Measurements from ENCODE around the gene EVX1. TPM values are rescaled to one million over a fixed set of nuclear protein-coding genes. Genes with fewer than 3 reads are reported as not detected.

EVX1 gene
- total RNA-seq (2014; rRNA removed; shearing (Covaris generic)), result not detected in 2 replicates

GRCh38 chr7:27242555-27243339 is at the start of gene EVX1:
Gene EVX1 (plus strand): TSS chr7:27242802. CDS start chr7:27243031, 229 bp downstream.
- Histone ChIP-seq H3K9me3 (replicated peaks) (no peaks in the 10 kb centered on the region), H3K27ac (no peak within 1 kb of the TSS), H3K27me3 (replicated peaks) (peaks cover 63% of the 10 kb centered on the region), H3K36me3 (no peaks in the 10 kb centered on the region), H3K4me1 (replicated peaks) (peaks cover 16% of the 10 kb centered on the region), H3K4me3 (peak within 1 kb of the TSS; percentile 24)
- DNase-seq (ENCODE audit: low read depth in 1 of 2, low spot score in 2 of 2), result no peak

GRCh38 chr7:27193335-27194001 is 49.1 kb upstream of the EVX1 start:
- Histone ChIP-seq H3K4me1 (replicated peaks) (peaks cover 41% of the 10 kb centered on the region), H3K36me3 (peaks cover 5% of the 10 kb centered on the region), H3K27ac (peak overlapping the region; percentile 47), H3K27me3 (replicated peaks) (no peaks in the 10 kb centered on the region), H3K9me3 (replicated peaks) (no peaks in the 10 kb centered on the region), H3K4me3 (peak overlapping the region; percentile 29)
- peak; percentile 39 to 63 for DNase-seq (ENCODE audit: low read depth in 1 of 2, low spot score in 2 of 2)

- Histone ChIP-seq H3K4me3 (peak overlapping the region; percentile 29), H3K27me3 (replicated peaks) (no peaks in the 10 kb centered on the region), H3K27ac (peak overlapping the region; percentile 37; the same call in 1 of the 2 replicates), H3K36me3 (peaks cover 6% of the 10 kb centered on the region), H3K9me3 (replicated peaks) (no peaks in the 10 kb centered on the region), H3K4me1 (replicated peaks) (peaks cover 37% of the 10 kb centered on the region)
- no peak for DNase-seq (ENCODE audit: low read depth in 1 of 2, low spot score in 2 of 2)
Observed at GRCh38 chr7:27194002-27194352, 48.6 kb upstream of the EVX1 start.

GRCh38 chr7:27194686-27195379 is 47.8 kb upstream of the EVX1 start:
- peaks cover 7% of the 10 kb centered on the region for H3K36me3 ChIP-seq
- H3K27ac ChIP-seq, result peak overlapping the region; percentile 37; the same call in 1 of the 2 replicates
- H3K4me3 ChIP-seq, result no peak overlapping the region
- H3K27me3 ChIP-seq (replicated peaks), result no peaks in the 10 kb centered on the region
- peak in 1 of 2 experiments; percentile 50 for DNase-seq (ENCODE audit: low read depth in 1 of 2, low spot score in 2 of 2)
- no peaks in the 10 kb centered on the region for H3K9me3 ChIP-seq (replicated peaks)
- peaks cover 34% of the 10 kb centered on the region for H3K4me1 ChIP-seq (replicated peaks)

GRCh38 chr7:27196287-27196767 is 46.3 kb upstream of the EVX1 start:
- Histone ChIP-seq H3K4me3 (no peak overlapping the region), H3K27ac (no peak overlapping the region), H3K9me3 (replicated peaks) (no peaks in the 10 kb centered on the region), H3K27me3 (replicated peaks) (no peaks in the 10 kb centered on the region), H3K4me1 (replicated peaks) (peaks cover 42% of the 10 kb centered on the region), H3K36me3 (peaks cover 7% of the 10 kb centered on the region)
- peak; percentile 64 to 78 for DNase-seq (ENCODE audit: low read depth in 1 of 2, low spot score in 2 of 2)

- Histone ChIP-seq H3K4me1 (replicated peaks) (peaks cover 35% of the 10 kb centered on the region), H3K9me3 (replicated peaks) (no peaks in the 10 kb centered on the region), H3K4me3 (peak overlapping the region; percentile 85), H3K27me3 (replicated peaks) (no peaks in the 10 kb centered on the region), H3K27ac (peak overlapping the region; percentile 19; the same call in 1 of the 2 replicates), H3K36me3 (peaks cover 7% of the 10 kb centered on the region)
- peak in 1 of 2 experiments; percentile 53 for DNase-seq (ENCODE audit: low read depth in 1 of 2, low spot score in 2 of 2)
Observed at GRCh38 chr7:27197137-27198042, 45.2 kb upstream of the EVX1 start.

- H3K27me3 ChIP-seq (replicated peaks), result no peaks in the 10 kb centered on the region
Observed at GRCh38 chr7:27198138-27198841, 44.3 kb upstream of the EVX1 start.

GRCh38 chr7:27198871-27199801 is 43.5 kb upstream of the EVX1 start:
- H3K4me3 ChIP-seq, result peak overlapping the region; percentile 85
- H3K9me3 ChIP-seq (replicated peaks), result no peaks in the 10 kb centered on the region
- H3K36me3 ChIP-seq, result peaks cover 7% of the 10 kb centered on the region; the same call in 1 of the 2 replicates
- H3K27ac ChIP-seq, result no peak overlapping the region
- no peaks in the 10 kb centered on the region for H3K27me3 ChIP-seq (replicated peaks)
- H3K4me1 ChIP-seq (replicated peaks), result peaks cover 34% of the 10 kb centered on the region
- peak; percentile 47 to 53 for DNase-seq (ENCODE audit: low read depth in 1 of 2, low spot score in 2 of 2)

More at GRCh38 chr7:27198138-27198841, 44.3 kb upstream of the EVX1 start:
- H3K36me3 ChIP-seq, result peaks cover 7% of the 10 kb centered on the region; the same call in 1 of the 2 replicates
- peak overlapping the region; percentile 85 for H3K4me3 ChIP-seq
- H3K27ac ChIP-seq, result peak overlapping the region; percentile 19
- H3K9me3 ChIP-seq (replicated peaks), result no peaks in the 10 kb centered on the region
- DNase-seq (ENCODE audit: low read depth in 1 of 2, low spot score in 2 of 2), result peak; percentile 31 to 36
- H3K4me1 ChIP-seq (replicated peaks), result peaks cover 34% of the 10 kb centered on the region

GRCh38 chr7:27199849-27200760 is 42.5 kb upstream of the EVX1 start, which contains the start of gene HOXA13:
Gene HOXA13 (minus strand): TSS chr7:27200091. CDS start chr7:27200077, 14 bp downstream.
- no peak within 1 kb of the TSS for H3K27ac ChIP-seq
- 0 out of 2 replicates have a peak, but pooled peaks cover 3% of the 10 kb centered on the region for H3K27me3 ChIP-seq (replicated peaks)
- DNase-seq (ENCODE audit: low read depth in 1 of 2, low spot score in 2 of 2), result peak; percentile 73 to 80
- H3K4me1 ChIP-seq (replicated peaks), result peaks cover 36% of the 10 kb centered on the region
- H3K36me3 ChIP-seq, result peaks cover 4% of the 10 kb centered on the region; the same call in 1 of the 2 replicates
- no peaks in the 10 kb centered on the region for H3K9me3 ChIP-seq (replicated peaks)
- peak within 1 kb of the TSS; percentile 85 for H3K4me3 ChIP-seq

GRCh38 chr7:27200761-27201579 is 41.6 kb upstream of the EVX1 start:
- Histone ChIP-seq H3K27ac (no peak overlapping the region), H3K4me1 (replicated peaks) (peaks cover 35% of the 10 kb centered on the region), H3K4me3 (peak overlapping the region; percentile 85), H3K9me3 (replicated peaks) (no peaks in the 10 kb centered on the region), H3K27me3 (replicated peaks) (0 out of 2 replicates have a peak, but pooled peaks cover 3% of the 10 kb centered on the region), H3K36me3 (0 out of 2 replicates have a peak, but pooled peaks cover 4% of the 10 kb centered on the region)
- DNase-seq (ENCODE audit: low read depth in 1 of 2, low spot score in 2 of 2), result peak; percentile 20 to 30
